ENCODE measurements around the gene TIPARP.

- TF ChIP-seq POLR2A (IDR thresholded peaks at IDR 0.05), result no peak
- TF ChIP-seq, protein P1, sequence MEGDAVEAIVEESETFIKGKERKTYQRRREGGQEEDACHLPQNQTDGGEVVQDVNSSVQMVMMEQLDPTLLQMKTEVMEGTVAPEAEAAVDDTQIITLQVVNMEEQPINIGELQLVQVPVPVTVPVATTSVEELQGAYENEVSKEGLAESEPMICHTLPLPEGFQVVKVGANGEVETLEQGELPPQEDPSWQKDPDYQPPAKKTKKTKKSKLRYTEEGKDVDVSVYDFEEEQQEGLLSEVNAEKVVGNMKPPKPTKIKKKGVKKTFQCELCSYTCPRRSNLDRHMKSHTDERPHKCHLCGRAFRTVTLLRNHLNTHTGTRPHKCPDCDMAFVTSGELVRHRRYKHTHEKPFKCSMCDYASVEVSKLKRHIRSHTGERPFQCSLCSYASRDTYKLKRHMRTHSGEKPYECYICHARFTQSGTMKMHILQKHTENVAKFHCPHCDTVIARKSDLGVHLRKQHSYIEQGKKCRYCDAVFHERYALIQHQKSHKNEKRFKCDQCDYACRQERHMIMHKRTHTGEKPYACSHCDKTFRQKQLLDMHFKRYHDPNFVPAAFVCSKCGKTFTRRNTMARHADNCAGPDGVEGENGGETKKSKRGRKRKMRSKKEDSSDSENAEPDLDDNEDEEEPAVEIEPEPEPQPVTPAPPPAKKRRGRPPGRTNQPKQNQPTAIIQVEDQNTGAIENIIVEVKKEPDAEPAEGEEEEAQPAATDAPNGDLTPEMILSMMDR (IDR thresholded peaks at IDR 0.05), result no peak
- TF ChIP-seq EP300 (IDR thresholded peaks at IDR 0.05), result no peak
These were observed 41.1 kb upstream of the TIPARP start for GRCh38 chr3:156633335-156633734.

Measured in gastroesophageal sphincter (tissue), 3 donors.